Left lobe of liver (tissue), 2 donors: ENCODE data around the gene POLR1B. TPM values are rescaled to one million over a fixed set of nuclear protein-coding genes. Genes with fewer than 3 reads are reported as not detected.
"Not testable (repeated sequence)": the region's sequence is repeated elsewhere in the genome, so short reads cannot be mapped to it uniquely, and the experiment has no call there.

Experiments
- ATAC-seq: fragments of 200-7000 bp; cut with Tn5 transposase; one replicate; pipeline ENCODE4 v1.9.1; 2020; ENCODE audit warnings: mild to moderate bottlenecking, moderate library complexity
- DNase-seq: peaks from one replicate; pipeline ENCODE4 v3.0.0-alpha.2; 2020; ENCODE audit warnings: low spot score
- total RNA-seq: library from RNA; stranded (reverse); gene quantifications from one replicate; pipeline ENCODE4 v1.2.1, GENCODE V29; 2021
- donor health status: DM: no; HTN: no; CAD: no; lungs with moderate emphysema.
- donor health status: DM: no; HTN: yes; CAD: no.

Gene POLR1B
- total RNA-seq, 1 donor from 2014 or later = 16.2 TPM

- no peak for ATAC-seq
- DNase-seq = no peak
These were observed 3.0 kb upstream of the POLR1B start for GRCh38 chr2:112539306-112539705.

GRCh38 chr2:112540906-112541305, 1.4 kb upstream of the POLR1B start:
- no peak for ATAC-seq
- DNase-seq = no peak

- DNase-seq = no peak
- ATAC-seq = peak; percentile 62
These were observed 746 bp upstream of the POLR1B start for GRCh38 chr2:112541315-112542122.

- DNase-seq (no peak), ATAC-seq (no peak)
These were observed 858 bp downstream of the POLR1B start for GRCh38 chr2:112542984-112543661.

GRCh38 chr2:112547333-112547732, 5.1 kb downstream of the POLR1B start:
- peak; percentile 83 for ATAC-seq
- peak; percentile 70 for DNase-seq

- ATAC-seq = no peak
- DNase-seq = no peak
These were observed 6.7 kb downstream of the POLR1B start for GRCh38 chr2:112548980-112549379.

- no peak for DNase-seq
- ATAC-seq = no peak
These were observed 23.8 kb downstream of the POLR1B start for GRCh38 chr2:112566104-112566503.

- DNase-seq, ATAC-seq: not testable (repeated sequence)
These were observed 24.2 kb downstream of the POLR1B start for GRCh38 chr2:112566508-112566907.

GRCh38 chr2:112572005-112572404, 29.7 kb downstream of the POLR1B start:
- ATAC-seq (no peak), DNase-seq (no peak)

GRCh38 chr2:112577756-112578155, 35.5 kb downstream of the POLR1B start:
- no peak for DNase-seq
- ATAC-seq = no peak

- DNase-seq (no peak), ATAC-seq (no peak)
These were observed 37.0 kb downstream of the POLR1B start for GRCh38 chr2:112579241-112579640.

GRCh38 chr2:112580084-112580483, 37.8 kb downstream of the POLR1B start:
- ATAC-seq = no peak
- DNase-seq = peak; percentile 27

- DNase-seq (peak; percentile 43), ATAC-seq (peak; percentile 25)
These were observed 40.1 kb downstream of the POLR1B start for GRCh38 chr2:112582314-112582746.

GRCh38 chr2:112583497-112584133, 41.4 kb downstream of the POLR1B start:
- ATAC-seq (peak; percentile 6), DNase-seq (peak; percentile 24)

- peak; percentile 96 for DNase-seq
- peak; percentile 87 for ATAC-seq
These were observed 42.0 kb downstream of the POLR1B start, which contains the start of gene CHCHD5 for GRCh38 chr2:112584134-112584890. CHCHD5 (plus strand) TSS chr2:112584609; CDS start chr2:112584648, 39 bp downstream.

- DNase-seq = no peak
These were observed 42.6 kb downstream of the POLR1B start for GRCh38 chr2:112584891-112585250.

GRCh38 chr2:112585400-112585799, 43.1 kb downstream of the POLR1B start:
- no peak for ATAC-seq
- DNase-seq = no peak

More at GRCh38 chr2:112584891-112585250, 42.6 kb downstream of the POLR1B start:
- no peak for ATAC-seq

GRCh38 chr2:112585873-112586464, 43.7 kb downstream of the POLR1B start:
- DNase-seq (peak; percentile 46), ATAC-seq (no peak)

GRCh38 chr2:112588611-112589045, 46.4 kb downstream of the POLR1B start:
- ATAC-seq (no peak), DNase-seq (no peak)

- DNase-seq (peak; percentile 19), ATAC-seq (no peak)
These were observed 49.1 kb downstream of the POLR1B start for GRCh38 chr2:112591413-112591812.
